Central memory CD8-positive, alpha-beta T cell (primary cell): ENCODE measurements around the gene FRAT1.
"Not testable (repeated sequence)": the region's sequence is repeated elsewhere in the genome, so short reads cannot be mapped to it uniquely, and the experiment has no call there.

Experiments used
- ATAC-seq: fragments of 150-1000 bp; cut with Tn5 transposase; replicated peaks from 2 replicates; pipeline ENCODE4 v1.10.0; 2022; ENCODE audit warnings: mild to moderate bottlenecking, moderate FRiP score, moderate number of reproducible peaks; ENCODE audit not compliant: poor library complexity, severe bottlenecking; ENCODE audit errors: extremely low read depth
- DNase-seq, 2 donors: peaks; one replicate each; pipeline ENCODE4 v3.0.0; 2021; ENCODE audit warnings: low spot score in 2 of 2
- H3K27ac Mint-ChIP-seq: one replicate; pipeline ENCODE4 v1.8.0; 2022; ENCODE audit warnings: low read depth, mild to moderate bottlenecking, moderate library complexity, mixed read lengths
- H3K27me3 Mint-ChIP-seq: one replicate; pipeline ENCODE4 v1.8.0; 2022; ENCODE audit warnings: mixed read lengths
- H3K36me3 Mint-ChIP-seq: one replicate; pipeline ENCODE4 v1.8.0; 2022; ENCODE audit warnings: mild to moderate bottlenecking, moderate library complexity, mixed read lengths; ENCODE audit not compliant: insufficient read depth
- H3K4me1 Mint-ChIP-seq: one replicate; pipeline ENCODE4 v1.8.0; 2022; ENCODE audit warnings: mixed read lengths
- H3K4me3 Mint-ChIP-seq: one replicate; pipeline ENCODE4 v1.8.0; 2022; ENCODE audit warnings: mild to moderate bottlenecking, moderate library complexity, mixed read lengths
- H3K9me3 Mint-ChIP-seq: one replicate; pipeline ENCODE4 v1.8.0; 2022; ENCODE audit warnings: mixed read lengths

FRAT1 gene, protein sequence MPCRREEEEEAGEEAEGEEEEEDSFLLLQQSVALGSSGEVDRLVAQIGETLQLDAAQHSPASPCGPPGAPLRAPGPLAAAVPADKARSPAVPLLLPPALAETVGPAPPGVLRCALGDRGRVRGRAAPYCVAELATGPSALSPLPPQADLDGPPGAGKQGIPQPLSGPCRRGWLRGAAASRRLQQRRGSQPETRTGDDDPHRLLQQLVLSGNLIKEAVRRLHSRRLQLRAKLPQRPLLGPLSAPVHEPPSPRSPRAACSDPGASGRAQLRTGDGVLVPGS

DNA sequence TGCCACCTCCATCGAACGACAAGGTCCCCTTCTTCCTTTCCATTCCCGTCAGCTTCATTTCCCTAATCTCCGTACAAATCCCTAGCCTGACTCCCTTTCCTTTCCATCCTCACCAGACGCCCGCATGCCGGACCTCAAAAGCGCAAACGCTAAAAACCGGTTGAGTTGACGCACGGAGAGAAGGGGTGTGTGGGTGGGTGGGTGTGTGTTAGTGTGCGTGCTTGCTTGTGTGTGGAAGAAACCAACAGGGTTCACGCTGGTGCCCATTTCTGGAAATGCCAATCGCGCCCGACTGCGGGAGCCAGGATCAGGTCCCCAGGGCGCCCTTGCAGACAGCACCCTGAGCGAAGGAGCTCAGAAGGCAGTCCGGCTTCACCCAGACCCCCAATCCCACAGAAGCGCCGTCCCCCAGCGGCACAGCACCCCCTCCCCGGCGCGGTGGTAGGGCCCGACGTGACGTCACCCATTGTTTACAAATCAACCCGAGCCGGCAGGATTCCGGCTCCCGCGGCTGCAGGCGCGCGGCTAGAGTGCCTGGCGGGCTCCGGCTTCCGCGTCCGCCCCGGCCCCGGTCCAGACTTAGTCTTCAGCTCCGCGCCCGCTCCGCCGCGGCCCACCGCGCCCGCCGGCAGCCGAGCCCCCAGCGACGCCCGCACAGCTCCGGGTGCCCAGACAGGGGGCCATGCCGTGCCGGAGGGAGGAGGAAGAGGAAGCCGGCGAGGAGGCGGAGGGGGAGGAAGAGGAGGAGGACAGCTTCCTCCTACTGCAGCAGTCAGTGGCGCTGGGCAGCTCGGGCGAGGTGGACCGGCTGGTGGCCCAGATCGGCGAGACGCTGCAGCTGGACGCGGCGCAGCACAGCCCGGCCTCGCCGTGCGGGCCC, at the start of gene FRAT1:
TSS of gene FRAT1 (plus strand) at position 500 of the 880 bp plus-strand sequence. CDS start at position 683, 183 bp downstream.
- DNase-seq (peak; percentile 90 to 94), ATAC-seq (peak; percentile 77)
- Mint-ChIP-seq H3K36me3 (peaks cover 25% of the 10 kb centered on the region), H3K27ac (peak within 1 kb of the TSS; percentile 99), H3K27me3 (no peaks in the 10 kb centered on the region), H3K4me3 (peak within 1 kb of the TSS; percentile 89), H3K4me1 (peaks cover 32% of the 10 kb centered on the region), H3K9me3 (no peaks in the 10 kb centered on the region)

DNA sequence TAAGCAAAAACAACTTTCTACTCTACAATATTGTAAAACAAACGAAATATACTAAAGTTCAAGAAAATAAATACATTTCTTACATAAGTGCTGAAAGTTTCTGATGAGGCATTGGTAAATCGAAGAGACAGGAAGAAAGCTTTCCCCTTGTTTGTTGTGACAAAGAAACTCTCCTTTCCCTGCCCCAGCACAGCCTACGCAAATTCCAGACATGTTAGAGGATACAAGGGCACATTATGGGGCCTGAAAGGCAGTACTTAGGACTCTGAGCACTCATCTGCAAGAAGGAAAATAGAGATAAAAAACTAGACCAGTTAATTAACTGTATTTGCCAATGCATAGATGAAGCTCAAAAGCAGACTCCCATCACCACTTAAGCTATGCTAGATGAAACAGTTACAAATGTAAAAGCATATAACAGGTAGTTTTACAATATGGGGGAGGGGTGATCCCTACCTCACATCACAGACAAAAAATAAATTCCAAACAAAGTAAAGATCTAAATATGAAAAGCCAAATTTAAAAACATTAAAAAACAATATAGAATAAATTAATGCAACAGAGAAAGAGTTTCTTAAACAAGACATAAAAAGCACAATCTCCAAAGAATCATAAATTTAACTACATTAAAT, 48.4 kb upstream of the FRAT1 start:
- H3K4me3 Mint-ChIP-seq: no peak overlapping the region
- ATAC-seq (no peak), DNase-seq (no peak)
- peaks cover 2% of the 10 kb centered on the region for H3K36me3 Mint-ChIP-seq
- H3K4me1 Mint-ChIP-seq: peaks cover 7% of the 10 kb centered on the region
- no peaks in the 10 kb centered on the region for H3K9me3 Mint-ChIP-seq
- no peaks in the 10 kb centered on the region for H3K27me3 Mint-ChIP-seq
- peak overlapping the region; percentile 19 for H3K27ac Mint-ChIP-seq

DNA sequence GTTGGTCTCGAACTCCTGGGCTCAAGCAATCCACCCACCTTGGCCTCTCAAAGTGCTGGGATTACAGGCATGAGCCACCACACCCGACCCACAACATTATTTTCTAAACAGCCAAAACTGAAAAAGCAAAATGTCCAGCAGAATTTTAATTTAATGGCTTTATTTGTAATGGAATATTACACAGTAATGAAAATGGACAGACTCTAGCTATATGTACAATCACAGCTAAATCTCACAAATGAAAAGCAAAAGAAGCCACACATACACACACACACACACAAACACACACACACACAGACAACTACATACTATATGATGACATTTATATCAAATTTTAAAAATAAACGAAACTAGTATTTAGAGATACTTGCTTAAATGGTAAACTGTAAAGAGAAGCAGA, 45.4 kb upstream of the FRAT1 start:
- Mint-ChIP-seq H3K27ac (no peak overlapping the region), H3K4me3 (no peak overlapping the region), H3K4me1 (no peaks in the 10 kb centered on the region), H3K27me3 (no peaks in the 10 kb centered on the region), H3K9me3 (no peaks in the 10 kb centered on the region), H3K36me3 (no peaks in the 10 kb centered on the region)
- ATAC-seq (no peak), DNase-seq (no peak)

DNA sequence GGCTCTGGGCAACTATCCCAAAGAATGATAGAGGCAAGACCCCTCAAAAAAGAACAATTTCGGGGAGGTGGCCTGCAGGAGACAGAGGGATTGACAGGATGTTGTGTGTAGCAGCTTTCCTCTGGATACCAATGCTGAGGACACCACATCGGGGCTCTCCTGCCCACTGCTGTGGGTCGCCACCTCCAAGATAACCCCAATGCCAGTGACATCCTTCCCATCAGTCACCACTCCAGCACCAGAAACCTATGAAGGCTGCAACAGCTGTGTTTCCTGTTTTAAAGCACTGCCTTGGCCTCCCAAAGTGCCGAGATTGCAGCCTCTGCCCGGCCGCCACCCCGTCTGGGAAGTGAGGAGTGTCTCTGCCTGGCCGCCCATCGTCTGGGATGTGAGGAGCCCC, 44.2 kb upstream of the FRAT1 start:
- Mint-ChIP-seq H3K27me3 (no peaks in the 10 kb centered on the region), H3K4me1 (no peaks in the 10 kb centered on the region), H3K9me3 (no peaks in the 10 kb centered on the region), H3K27ac (no peak overlapping the region), H3K36me3 (no peaks in the 10 kb centered on the region), H3K4me3 (no peak overlapping the region)
- ATAC-seq (no peak), DNase-seq (no peak)

DNA sequence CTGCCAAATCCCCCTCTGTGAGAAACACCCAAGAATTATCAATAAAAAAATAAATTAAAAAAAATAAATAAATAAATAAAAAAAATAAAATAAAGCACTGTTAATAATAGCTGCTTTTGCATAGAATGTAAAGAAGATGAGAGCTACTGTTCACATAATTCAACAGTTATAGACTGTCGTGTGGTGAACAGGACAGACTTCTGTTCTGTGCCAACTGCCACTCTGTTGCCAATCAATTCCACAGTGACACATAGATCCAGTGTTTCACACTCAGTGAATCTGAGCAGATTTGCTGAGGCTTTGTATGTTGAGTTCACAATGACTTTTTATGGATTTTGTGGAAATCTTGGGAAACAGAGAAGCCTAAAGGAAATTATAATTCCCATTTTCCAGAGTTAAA, 41.5 kb upstream of the FRAT1 start:
- no peaks in the 10 kb centered on the region for H3K9me3 Mint-ChIP-seq
- no peak for DNase-seq
- H3K4me1 Mint-ChIP-seq: no peaks in the 10 kb centered on the region
- no peak overlapping the region for H3K4me3 Mint-ChIP-seq
- H3K36me3 Mint-ChIP-seq: no peaks in the 10 kb centered on the region
- no peaks in the 10 kb centered on the region for H3K27me3 Mint-ChIP-seq
- no peak overlapping the region for H3K27ac Mint-ChIP-seq
- no peak for ATAC-seq

DNA sequence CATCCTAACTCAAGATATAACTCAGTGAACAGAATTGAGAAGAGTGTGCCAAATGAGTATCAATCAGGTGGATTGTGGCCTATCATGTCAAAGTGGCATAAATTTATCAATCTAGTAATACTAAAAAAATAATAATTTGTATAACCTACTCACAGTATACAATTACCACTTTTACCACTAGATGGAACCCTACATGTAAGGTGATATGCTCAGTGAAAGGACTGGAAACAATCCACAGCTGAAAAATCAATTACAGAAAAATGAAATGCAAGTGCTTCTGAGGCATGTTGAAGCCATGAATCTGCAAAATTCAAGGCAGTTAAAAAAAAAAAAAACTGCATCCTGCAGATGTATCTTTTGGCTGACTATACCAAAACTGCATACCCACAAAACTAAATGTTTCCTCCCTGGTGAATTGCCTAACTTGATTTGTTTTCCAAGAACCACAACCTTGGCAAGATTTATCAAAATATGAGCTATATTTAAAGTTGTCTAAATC, 40.5 kb upstream of the FRAT1 start:
- ATAC-seq (no peak), DNase-seq (no peak)
- Mint-ChIP-seq H3K27ac (no peak overlapping the region), H3K27me3 (no peaks in the 10 kb centered on the region), H3K4me3 (no peak overlapping the region), H3K9me3 (no peaks in the 10 kb centered on the region), H3K4me1 (no peaks in the 10 kb centered on the region), H3K36me3 (no peaks in the 10 kb centered on the region)

DNA sequence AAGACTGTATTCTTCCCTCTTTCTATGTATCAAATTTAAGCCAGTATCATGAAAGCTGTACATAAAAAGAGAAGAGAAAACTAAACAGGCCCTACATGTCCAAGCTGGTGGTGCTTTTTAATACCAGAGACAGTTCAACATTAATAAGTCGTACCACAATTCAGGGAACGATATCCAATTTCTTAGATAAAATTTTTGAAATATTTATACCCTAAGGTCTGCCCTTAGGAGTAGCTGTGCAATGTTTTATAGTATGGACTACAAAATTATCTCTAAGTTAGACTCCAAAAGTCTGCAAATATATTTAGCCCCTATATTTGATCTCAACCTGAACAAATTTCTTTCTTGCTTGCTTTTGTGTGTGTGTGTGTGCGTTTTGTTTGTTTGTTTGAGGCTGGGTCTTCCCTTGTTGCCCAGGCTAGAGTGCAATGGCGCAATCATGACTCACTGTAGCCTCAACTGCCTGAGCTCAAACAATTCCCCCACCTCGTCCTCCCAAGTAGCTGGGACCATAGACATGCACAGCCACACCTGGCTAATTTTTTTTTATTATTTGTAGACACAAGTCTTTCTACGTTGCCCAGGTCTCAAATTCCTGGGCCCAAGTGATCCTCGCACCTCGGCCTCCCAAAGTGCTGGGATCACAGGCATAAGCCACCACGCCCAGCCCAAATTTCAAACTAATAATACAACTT, 39.8 kb upstream of the FRAT1 start:
- H3K9me3 Mint-ChIP-seq: no peaks in the 10 kb centered on the region
- no peak for DNase-seq
- H3K27ac Mint-ChIP-seq: no peak overlapping the region
- H3K27me3 Mint-ChIP-seq: no peaks in the 10 kb centered on the region
- no peaks in the 10 kb centered on the region for H3K4me1 Mint-ChIP-seq
- H3K4me3 Mint-ChIP-seq: no peak overlapping the region
- no peaks in the 10 kb centered on the region for H3K36me3 Mint-ChIP-seq
- no peak for ATAC-seq

DNA sequence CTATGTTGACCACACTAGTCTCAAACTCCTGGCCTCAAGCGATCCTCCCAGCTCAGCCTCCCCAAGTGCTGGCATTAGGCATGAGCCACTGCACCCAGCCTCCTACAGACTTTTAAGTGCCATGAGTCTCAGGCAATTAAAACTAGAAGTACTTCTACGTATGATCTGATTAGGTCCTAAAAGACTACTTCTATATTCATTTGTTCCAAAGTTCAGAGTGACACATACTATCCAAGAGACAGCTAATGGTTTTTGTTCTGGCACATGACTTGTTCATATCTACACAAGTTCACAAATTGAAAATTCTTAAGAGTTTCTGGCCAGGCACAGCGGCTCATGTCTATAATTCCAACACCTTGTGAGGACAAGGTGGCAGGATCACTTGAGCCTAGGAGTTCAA, 38.3 kb upstream of the FRAT1 start:
- Mint-ChIP-seq H3K9me3 (no peaks in the 10 kb centered on the region), H3K27me3 (no peaks in the 10 kb centered on the region), H3K36me3 (peaks cover 1% of the 10 kb centered on the region), H3K4me1 (no peaks in the 10 kb centered on the region), H3K27ac (no peak overlapping the region), H3K4me3 (no peak overlapping the region)
- no peak for ATAC-seq
- DNase-seq: no peak

DNA sequence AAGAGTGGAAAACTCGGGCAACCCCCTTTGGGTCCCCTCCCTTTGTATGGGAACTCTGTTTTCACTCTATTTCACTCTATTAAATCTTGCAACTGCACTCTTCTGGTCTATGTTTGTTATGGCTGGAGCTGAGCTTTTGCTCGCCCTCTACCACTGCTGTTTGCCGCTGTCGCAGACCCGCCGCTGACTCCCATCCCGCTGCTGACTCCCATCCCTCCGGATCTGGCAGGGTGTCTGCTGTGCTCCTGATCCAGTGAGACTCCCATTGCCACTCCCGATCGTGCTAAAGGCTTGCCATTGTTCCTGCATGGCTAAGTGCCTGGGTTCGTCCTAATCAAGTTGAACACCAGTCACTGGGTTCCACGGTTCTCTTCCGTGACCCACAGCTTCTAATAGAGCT, 29.0 kb upstream of the FRAT1 start:
- Mint-ChIP-seq H3K4me1 (peaks cover 17% of the 10 kb centered on the region), H3K36me3 (peaks cover 16% of the 10 kb centered on the region)
- not testable (repeated sequence) for ATAC-seq, H3K4me3 Mint-ChIP-seq, H3K9me3 Mint-ChIP-seq, DNase-seq, H3K27ac Mint-ChIP-seq, H3K27me3 Mint-ChIP-seq

DNA sequence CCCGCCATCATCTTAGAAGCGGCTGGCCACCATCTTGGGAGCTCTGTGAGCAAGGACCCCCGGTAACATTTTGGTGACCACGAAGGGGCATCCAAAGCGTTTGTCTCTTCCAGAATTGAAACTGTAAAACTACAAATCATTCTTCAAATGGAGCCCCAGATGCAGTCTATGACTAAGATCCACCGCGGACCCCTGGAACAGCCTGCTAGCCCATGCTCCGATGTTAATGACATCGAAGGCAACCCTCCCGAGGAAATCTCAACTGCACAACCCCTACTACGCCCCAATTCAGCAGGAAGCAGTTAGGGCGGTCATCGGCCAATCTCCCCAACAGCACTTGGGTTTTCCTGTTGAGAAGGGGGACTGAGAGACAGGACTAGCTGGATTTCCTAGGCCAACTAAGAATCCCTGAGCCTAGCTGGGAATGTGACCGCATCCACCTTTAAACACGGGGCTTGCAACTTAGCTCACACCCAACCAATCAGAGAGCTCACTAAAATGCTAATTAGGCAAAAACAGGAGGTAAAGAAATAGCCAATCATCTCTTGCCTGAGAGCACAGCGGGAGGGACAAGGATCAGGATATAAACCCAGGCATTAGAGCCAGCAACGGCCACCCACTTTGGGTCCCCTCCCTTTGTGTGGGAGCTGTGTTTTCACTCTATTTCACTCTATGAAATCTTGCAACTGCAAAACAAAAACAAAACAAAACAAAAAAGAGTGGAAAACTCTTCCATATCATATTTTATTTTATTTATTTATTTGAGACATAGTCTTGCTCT, 28.3 kb upstream of the FRAT1 start:
- not testable (repeated sequence) for H3K27ac Mint-ChIP-seq, H3K4me3 Mint-ChIP-seq

DNA sequence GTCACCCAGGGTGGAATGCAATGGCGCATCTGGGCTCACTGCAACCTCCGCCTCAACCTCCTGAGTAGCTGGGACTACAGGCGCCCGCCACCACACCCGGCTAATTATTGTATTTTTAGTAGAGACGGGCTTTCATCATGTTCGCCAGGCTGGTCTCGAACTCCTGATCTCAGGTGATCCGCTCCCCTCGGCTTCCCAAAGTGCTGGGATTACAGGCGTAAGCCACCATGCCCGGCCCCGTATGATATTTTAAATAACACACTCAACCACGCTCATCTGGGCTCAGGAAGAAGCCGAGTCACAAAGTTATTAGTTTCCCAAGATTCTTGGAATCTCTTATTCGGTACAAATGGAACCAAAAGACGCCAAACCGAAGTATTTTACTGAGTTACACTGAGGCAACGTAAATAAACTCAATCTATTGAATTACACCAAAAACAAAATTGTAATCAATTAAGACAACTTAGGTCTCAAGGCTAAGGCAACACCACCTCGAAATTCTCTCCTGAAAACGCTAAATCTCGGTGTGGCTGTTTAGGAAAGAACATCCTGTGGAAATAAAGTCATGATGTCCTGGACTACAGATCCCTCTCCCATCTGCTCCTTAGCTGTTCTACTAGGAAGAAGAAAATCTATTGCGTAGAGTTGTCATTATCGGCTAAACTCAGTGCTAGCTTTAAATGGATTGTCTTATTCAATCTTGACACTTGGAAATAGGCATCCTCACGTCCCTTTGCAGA, 27.5 kb upstream of the FRAT1 start:
- Mint-ChIP-seq H3K27ac (peak overlapping the region; percentile 88), H3K4me1 (peaks cover 17% of the 10 kb centered on the region), H3K36me3 (peaks cover 12% of the 10 kb centered on the region), H3K9me3 (no peaks in the 10 kb centered on the region), H3K4me3 (peak overlapping the region; percentile 95), H3K27me3 (no peaks in the 10 kb centered on the region)
- no peak for DNase-seq
- peak; percentile 3 for ATAC-seq

More for the DNA sequence above, 28.3 kb upstream of the FRAT1 start:
- H3K27me3 Mint-ChIP-seq, H3K9me3 Mint-ChIP-seq, DNase-seq, ATAC-seq: not testable (repeated sequence)
- H3K4me1 Mint-ChIP-seq: peaks cover 17% of the 10 kb centered on the region
- peaks cover 15% of the 10 kb centered on the region for H3K36me3 Mint-ChIP-seq
